ENCODE results near the gene HOOK2. TPM values are rescaled to one million over a fixed set of nuclear protein-coding genes. Genes with fewer than 3 reads are reported as not detected.
A peak's percentile ranks its signal among the peaks of the same experiment; 100 is the strongest.

Gene HOOK2
- total and polyA plus RNA-seq, 9 of the 15 experiments (the other 6 are each of a cell fraction or from before 2014, with no cell fraction given) = 1.3 to 17.2 (median 9.9) TPM

DNA sequence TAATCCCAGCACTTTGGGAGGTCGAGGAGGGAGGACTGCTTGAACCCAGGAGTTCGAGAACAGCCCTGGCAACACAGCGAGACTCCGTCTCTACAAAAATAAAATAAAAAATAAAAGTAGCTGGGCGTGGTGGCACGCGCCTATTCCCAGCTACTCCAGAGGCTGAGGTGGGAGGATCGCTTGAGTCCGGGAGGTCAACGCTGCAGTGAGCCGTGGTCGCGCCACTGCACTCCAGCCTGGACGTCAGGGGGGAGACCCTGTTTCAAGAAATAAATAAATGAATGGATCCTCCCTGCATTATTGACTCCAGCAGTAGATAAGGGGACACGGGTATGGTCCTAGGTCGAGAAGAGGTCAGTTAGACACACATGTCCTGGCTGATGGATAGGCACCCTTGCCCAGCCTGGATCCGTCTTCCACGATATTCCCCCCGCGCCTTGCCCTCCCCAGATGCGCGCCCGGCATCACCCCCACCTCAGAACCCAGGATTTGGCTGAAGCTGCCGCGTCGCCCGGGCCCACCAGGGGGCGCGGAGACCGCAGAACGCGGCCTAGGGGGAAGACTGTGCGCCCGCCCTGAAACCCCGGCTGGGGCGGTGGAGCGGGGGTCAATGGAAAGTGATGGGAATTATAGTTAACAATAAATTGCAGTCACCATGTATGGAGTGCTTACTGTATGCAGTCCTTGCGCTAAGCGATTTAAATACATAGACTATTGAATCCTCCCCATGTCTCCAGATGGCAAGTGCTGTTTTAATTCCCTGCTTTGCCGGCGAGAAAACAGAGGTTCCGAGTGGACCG is 2.1 kb upstream of the HOOK2 start (continued):
- TF ChIP-seq, protein P1, sequence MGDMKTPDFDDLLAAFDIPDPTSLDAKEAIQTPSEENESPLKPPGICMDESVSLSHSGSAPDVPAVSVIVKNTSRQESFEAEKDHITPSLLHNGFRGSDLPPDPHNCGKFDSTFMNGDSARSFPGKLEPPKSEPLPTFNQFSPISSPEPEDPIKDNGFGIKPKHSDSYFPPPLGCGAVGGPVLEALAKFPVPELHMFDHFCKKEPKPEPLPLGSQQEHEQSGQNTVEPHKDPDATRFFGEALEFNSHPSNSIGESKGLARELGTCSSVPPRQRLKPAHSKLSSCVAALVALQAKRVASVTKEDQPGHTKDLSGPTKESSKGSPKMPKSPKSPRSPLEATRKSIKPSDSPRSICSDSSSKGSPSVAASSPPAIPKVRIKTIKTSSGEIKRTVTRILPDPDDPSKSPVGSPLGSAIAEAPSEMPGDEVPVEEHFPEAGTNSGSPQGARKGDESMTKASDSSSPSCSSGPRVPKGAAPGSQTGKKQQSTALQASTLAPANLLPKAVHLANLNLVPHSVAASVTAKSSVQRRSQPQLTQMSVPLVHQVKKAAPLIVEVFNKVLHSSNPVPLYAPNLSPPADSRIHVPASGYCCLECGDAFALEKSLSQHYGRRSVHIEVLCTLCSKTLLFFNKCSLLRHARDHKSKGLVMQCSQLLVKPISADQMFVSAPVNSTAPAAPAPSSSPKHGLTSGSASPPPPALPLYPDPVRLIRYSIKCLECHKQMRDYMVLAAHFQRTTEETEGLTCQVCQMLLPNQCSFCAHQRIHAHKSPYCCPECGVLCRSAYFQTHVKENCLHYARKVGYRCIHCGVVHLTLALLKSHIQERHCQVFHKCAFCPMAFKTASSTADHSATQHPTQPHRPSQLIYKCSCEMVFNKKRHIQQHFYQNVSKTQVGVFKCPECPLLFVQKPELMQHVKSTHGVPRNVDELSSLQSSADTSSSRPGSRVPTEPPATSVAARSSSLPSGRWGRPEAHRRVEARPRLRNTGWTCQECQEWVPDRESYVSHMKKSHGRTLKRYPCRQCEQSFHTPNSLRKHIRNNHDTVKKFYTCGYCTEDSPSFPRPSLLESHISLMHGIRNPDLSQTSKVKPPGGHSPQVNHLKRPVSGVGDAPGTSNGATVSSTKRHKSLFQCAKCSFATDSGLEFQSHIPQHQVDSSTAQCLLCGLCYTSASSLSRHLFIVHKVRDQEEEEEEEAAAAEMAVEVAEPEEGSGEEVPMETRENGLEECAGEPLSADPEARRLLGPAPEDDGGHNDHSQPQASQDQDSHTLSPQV (IDR thresholded peaks at IDR 0.05) = peak; percentile 59
- TF ChIP-seq, protein P2, sequence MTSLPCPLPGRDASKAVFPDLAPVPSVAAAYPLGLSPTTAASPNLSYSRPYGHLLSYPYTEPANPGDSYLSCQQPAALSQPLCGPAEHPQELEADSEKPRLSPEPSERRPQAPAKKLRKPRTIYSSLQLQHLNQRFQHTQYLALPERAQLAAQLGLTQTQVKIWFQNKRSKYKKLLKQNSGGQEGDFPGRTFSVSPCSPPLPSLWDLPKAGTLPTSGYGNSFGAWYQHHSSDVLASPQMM (CRISPR knock-in tag; IDR thresholded peaks at IDR 0.05) = no peak
- TF ChIP-seq HNRNPLL (IDR thresholded peaks at IDR 0.05; ENCODE audit: low read depth, low read length, poor library complexity, severe bottlenecking) = no peak
- no peak for TF ChIP-seq ZNF12 (CRISPR knock-in tag; IDR thresholded peaks at IDR 0.05)
- TF ChIP-seq, protein P3, sequence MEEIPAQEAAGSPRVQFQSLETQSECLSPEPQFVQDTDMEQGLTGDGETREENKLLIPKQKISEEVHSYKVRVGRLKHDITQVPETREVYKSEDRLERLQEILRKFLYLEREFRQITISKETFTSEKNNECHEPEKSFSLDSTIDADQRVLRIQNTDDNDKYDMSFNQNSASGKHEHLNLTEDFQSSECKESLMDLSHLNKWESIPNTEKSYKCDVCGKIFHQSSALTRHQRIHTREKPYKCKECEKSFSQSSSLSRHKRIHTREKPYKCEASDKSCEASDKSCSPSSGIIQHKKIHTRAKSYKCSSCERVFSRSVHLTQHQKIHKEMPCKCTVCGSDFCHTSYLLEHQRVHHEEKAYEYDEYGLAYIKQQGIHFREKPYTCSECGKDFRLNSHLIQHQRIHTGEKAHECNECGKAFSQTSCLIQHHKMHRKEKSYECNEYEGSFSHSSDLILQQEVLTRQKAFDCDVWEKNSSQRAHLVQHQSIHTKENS (CRISPR knock-in tag; IDR thresholded peaks at IDR 0.05) = no peak
- no peak for TF ChIP-seq BRF1 (IDR thresholded peaks at IDR 0.05; ENCODE audit: borderline replicate concordance, extremely low read depth, insufficient read length)
- no peak for TF ChIP-seq MAFG (tag; conservative IDR thresholded peaks at IDR 0.05)
- no peak for TF ChIP-seq ZNF347 (CRISPR knock-in tag; IDR thresholded peaks at IDR 0.05; ENCODE audit: low read depth)
- peak; percentile 58 for TF ChIP-seq CXXC5 (CRISPR knock-in tag; IDR thresholded peaks at IDR 0.05)
- TF ChIP-seq XRCC3 (IDR thresholded peaks at IDR 0.05) = no peak
- peak; percentile 53; the same call in 1 of the 2 replicates for TF ChIP-seq EP400 (IDR thresholded peaks at IDR 0.05)
- no peak for TF ChIP-seq ZNF830 (CRISPR knock-in tag; IDR thresholded peaks at IDR 0.05)
- no peak for TF ChIP-seq ILK (tag; IDR thresholded peaks at IDR 0.05; ENCODE audit: borderline replicate concordance, low read depth)
- TF ChIP-seq ZFP1 (CRISPR knock-in tag; IDR thresholded peaks at IDR 0.05) = no peak
- TF ChIP-seq, protein P4, sequence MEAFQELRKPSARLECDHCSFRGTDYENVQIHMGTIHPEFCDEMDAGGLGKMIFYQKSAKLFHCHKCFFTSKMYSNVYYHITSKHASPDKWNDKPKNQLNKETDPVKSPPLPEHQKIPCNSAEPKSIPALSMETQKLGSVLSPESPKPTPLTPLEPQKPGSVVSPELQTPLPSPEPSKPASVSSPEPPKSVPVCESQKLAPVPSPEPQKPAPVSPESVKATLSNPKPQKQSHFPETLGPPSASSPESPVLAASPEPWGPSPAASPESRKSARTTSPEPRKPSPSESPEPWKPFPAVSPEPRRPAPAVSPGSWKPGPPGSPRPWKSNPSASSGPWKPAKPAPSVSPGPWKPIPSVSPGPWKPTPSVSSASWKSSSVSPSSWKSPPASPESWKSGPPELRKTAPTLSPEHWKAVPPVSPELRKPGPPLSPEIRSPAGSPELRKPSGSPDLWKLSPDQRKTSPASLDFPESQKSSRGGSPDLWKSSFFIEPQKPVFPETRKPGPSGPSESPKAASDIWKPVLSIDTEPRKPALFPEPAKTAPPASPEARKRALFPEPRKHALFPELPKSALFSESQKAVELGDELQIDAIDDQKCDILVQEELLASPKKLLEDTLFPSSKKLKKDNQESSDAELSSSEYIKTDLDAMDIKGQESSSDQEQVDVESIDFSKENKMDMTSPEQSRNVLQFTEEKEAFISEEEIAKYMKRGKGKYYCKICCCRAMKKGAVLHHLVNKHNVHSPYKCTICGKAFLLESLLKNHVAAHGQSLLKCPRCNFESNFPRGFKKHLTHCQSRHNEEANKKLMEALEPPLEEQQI (IDR thresholded peaks at IDR 0.05) = no peak
